Measurements from ENCODE around the gene FIBCD1.

GRCh38 chr9:130963916-130964315, 24.9 kb upstream of the FIBCD1 start:
- TF ChIP-seq CTCF (IDR thresholded peaks at IDR 0.05 in 2 of 3, conservative IDR thresholded peaks at IDR 0.05 in 1 of 3; ENCODE audit: insufficient read depth in 2 of 3, low read depth in 1 of 3, low read length in 3 of 3) (no peak), ZNF518B (CRISPR knock-in tag; IDR thresholded peaks at IDR 0.05) (no peak), DNMT1 (IDR thresholded peaks at IDR 0.05) (no peak), SMAD2 (IDR thresholded peaks at IDR 0.05; ENCODE audit: low read depth, low read length) (no peak), TEAD2 (tag; IDR thresholded peaks at IDR 0.05) (no peak), NONO (IDR thresholded peaks at IDR 0.05; ENCODE audit: low read depth in 2 of 2, low read length in 1 of 2) (no peak), ZNF140 (CRISPR knock-in tag; IDR thresholded peaks at IDR 0.05) (no peak), CBFA2T3 (IDR thresholded peaks at IDR 0.05) (no peak), IRF2 (CRISPR knock-in tag; IDR thresholded peaks at IDR 0.05) (no peak), YY1 (IDR thresholded peaks at IDR 0.05; ENCODE audit: borderline replicate concordance in 1 of 3, control insufficient read depth in 1 of 3, extremely low read depth in 1 of 3, insufficient read depth in 3 of 3, insufficient read length in 1 of 3, insufficient replicate concordance in 2 of 3, low read depth in 1 of 3, low read length in 2 of 3) (no peak), NCOR1 (IDR thresholded peaks at IDR 0.05) (no peak), POLR2A (conservative IDR thresholded peaks at IDR 0.05) (no peak), HDAC6 (IDR thresholded peaks at IDR 0.05; ENCODE audit: low read depth, low read length) (no peak)

Data from K562 (cell line).